ENCODE results near the gene MMP28.

MMP28 gene

DNA sequence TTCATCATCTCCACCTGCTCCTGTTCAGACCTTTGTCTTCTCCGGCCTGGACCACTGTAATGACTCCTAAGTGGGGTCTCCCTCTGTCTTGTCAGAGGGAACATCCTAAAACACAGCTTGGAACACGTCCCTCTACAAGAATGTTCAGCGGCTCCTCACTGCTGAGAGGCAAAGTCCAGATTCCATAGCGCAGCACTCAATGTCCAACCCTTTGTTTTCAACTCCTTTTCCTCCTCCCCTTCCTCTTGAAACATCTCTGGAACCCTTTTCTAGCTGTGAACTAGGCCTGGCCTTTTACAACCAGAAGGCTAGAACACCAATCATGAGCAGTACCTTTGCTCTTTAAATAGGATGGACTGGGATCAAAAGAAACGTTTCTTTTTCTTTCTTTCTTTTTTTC lies 33.8 kb downstream of the MMP28 start:
- H3K4me2 ChIP-seq (ENCODE audit: low read length) = no peak overlapping the region
- peaks cover 12% of the 10 kb centered on the region for H3K4me1 ChIP-seq (ENCODE audit: control insufficient read depth, low read length)
- no peak overlapping the region for H3K4me3 ChIP-seq (ENCODE audit: low read length)
- H4K20me1 ChIP-seq (ENCODE audit: control insufficient read depth, insufficient read depth, low read depth, low read length) = no peaks in the 10 kb centered on the region
- H3K27ac ChIP-seq (ENCODE audit: low read depth, low read length) = no peak overlapping the region
- H3K9me2 ChIP-seq (replicated peaks; ENCODE audit: control insufficient read depth, low read length) = no peaks in the 10 kb centered on the region
- H3K36me3 ChIP-seq (ENCODE audit: control insufficient read depth, low read length) = no peaks in the 10 kb centered on the region
- TF ChIP-seq, protein P1, sequence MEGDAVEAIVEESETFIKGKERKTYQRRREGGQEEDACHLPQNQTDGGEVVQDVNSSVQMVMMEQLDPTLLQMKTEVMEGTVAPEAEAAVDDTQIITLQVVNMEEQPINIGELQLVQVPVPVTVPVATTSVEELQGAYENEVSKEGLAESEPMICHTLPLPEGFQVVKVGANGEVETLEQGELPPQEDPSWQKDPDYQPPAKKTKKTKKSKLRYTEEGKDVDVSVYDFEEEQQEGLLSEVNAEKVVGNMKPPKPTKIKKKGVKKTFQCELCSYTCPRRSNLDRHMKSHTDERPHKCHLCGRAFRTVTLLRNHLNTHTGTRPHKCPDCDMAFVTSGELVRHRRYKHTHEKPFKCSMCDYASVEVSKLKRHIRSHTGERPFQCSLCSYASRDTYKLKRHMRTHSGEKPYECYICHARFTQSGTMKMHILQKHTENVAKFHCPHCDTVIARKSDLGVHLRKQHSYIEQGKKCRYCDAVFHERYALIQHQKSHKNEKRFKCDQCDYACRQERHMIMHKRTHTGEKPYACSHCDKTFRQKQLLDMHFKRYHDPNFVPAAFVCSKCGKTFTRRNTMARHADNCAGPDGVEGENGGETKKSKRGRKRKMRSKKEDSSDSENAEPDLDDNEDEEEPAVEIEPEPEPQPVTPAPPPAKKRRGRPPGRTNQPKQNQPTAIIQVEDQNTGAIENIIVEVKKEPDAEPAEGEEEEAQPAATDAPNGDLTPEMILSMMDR (IDR thresholded peaks at IDR 0.05; ENCODE audit: low read depth, low read length, poor library complexity, severe bottlenecking) = no peak
- TF ChIP-seq EZH2phosphoT487 (IDR thresholded peaks at IDR 0.05; ENCODE audit: borderline replicate concordance, low read length) = no peak
- no peaks in the 10 kb centered on the region for H3K79me2 ChIP-seq (ENCODE audit: control insufficient read depth, low read length)
- H3K27me3 ChIP-seq (ENCODE audit: control insufficient read depth, low read length) = no peaks in the 10 kb centered on the region; the same call in 1 of the 2 replicates
- no peaks in the 10 kb centered on the region for H3F3A ChIP-seq (ENCODE audit: control insufficient read depth, insufficient read depth)
- no peaks in the 10 kb centered on the region for H3K9me3 ChIP-seq (ENCODE audit: control insufficient read depth, insufficient read depth, low read length)

DNA sequence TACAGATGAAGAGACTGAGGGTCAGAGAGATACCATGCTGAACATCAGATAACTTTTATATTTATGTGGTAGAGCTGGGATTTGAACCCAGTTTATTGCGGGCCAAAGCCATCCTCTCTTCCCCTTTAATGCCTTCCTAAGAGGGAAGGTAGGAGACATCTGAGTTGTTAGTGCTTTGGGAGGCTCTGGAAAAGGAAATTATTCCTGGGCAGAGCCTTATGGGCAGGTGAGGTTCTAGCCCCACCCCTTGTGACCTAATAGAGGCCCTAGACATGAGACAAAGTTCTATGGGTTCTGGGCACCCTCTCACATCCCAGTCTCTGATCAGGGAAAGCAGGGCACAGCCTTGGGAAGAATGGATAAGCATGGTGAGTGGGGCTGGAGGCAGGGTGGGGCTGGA lies 34.9 kb downstream of the MMP28 start, which contains the start of gene C17orf50:
C17orf50 (plus strand) TSS at position 301 of the 400 bp plus-strand sequence; CDS start at position 356, 55 bp downstream.
- Histone ChIP-seq H4K20me1 (ENCODE audit: control insufficient read depth, insufficient read depth, low read depth, low read length) (no peaks in the 10 kb centered on the region), H3K4me3 (ENCODE audit: low read length) (no peak within 1 kb of the TSS), H3K9me2 (replicated peaks; ENCODE audit: control insufficient read depth, low read length) (no peaks in the 10 kb centered on the region), H3K27ac (ENCODE audit: low read depth, low read length) (no peak within 1 kb of the TSS), H3K27me3 (ENCODE audit: control insufficient read depth, low read length) (no peaks in the 10 kb centered on the region; the same call in 1 of the 2 replicates), H3K79me2 (ENCODE audit: control insufficient read depth, low read length) (no peaks in the 10 kb centered on the region), H3K9me3 (ENCODE audit: control insufficient read depth, insufficient read depth, low read length) (no peaks in the 10 kb centered on the region), H3K4me2 (ENCODE audit: low read length) (no peak within 1 kb of the TSS), H3K36me3 (ENCODE audit: control insufficient read depth, low read length) (no peaks in the 10 kb centered on the region), H3K4me1 (ENCODE audit: control insufficient read depth, low read length) (peaks cover 21% of the 10 kb centered on the region), H3F3A (ENCODE audit: control insufficient read depth, insufficient read depth) (no peaks in the 10 kb centered on the region)
- TF ChIP-seq, protein P1 (IDR thresholded peaks at IDR 0.05; ENCODE audit: low read depth, low read length, poor library complexity, severe bottlenecking) = no peak
- TF ChIP-seq EZH2phosphoT487 (IDR thresholded peaks at IDR 0.05; ENCODE audit: borderline replicate concordance, low read length) = no peak

DNA sequence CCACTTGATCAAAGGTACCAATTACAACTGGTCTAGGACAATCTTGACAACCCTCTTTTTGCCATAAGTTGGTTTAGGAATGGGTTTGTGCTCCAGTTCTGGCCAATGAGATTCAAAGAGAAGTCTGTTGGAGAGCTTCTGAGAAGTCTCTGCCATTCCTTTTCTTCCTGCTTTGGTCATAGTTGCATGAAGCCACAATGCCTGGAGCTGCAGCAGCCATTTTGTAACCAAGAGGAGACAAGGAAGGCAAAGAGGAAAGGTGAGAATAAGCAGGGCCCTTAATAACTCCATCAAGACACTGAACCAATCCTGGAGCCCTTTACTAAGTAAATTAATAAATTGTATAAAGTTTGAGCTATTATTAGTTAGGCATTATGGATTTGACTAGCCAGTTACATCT lies 38.2 kb downstream of the MMP28 start:
- Histone ChIP-seq H3K79me2 (ENCODE audit: control insufficient read depth, low read length) (no peaks in the 10 kb centered on the region), H3K36me3 (ENCODE audit: control insufficient read depth, low read length) (no peaks in the 10 kb centered on the region), H3K4me3 (ENCODE audit: low read length) (no peak overlapping the region), H3K27me3 (ENCODE audit: control insufficient read depth, low read length) (peaks cover 10% of the 10 kb centered on the region; the same call in 1 of the 2 replicates), H3K27ac (ENCODE audit: low read depth, low read length) (no peak overlapping the region), H3K9me3 (ENCODE audit: control insufficient read depth, insufficient read depth, low read length) (no peaks in the 10 kb centered on the region), H3K4me2 (ENCODE audit: low read length) (no peak overlapping the region), H3K4me1 (ENCODE audit: control insufficient read depth, low read length) (peaks cover 9% of the 10 kb centered on the region), H3K9me2 (replicated peaks; ENCODE audit: control insufficient read depth, low read length) (no peaks in the 10 kb centered on the region), H3F3A (ENCODE audit: control insufficient read depth, insufficient read depth) (no peaks in the 10 kb centered on the region), H4K20me1 (ENCODE audit: control insufficient read depth, insufficient read depth, low read depth, low read length) (no peaks in the 10 kb centered on the region)
- TF ChIP-seq, protein P1 (IDR thresholded peaks at IDR 0.05; ENCODE audit: low read depth, low read length, poor library complexity, severe bottlenecking) = no peak
- no peak for TF ChIP-seq EZH2phosphoT487 (IDR thresholded peaks at IDR 0.05; ENCODE audit: borderline replicate concordance, low read length)
